Skeletal muscle satellite cell (primary cell): ENCODE data around the gene RSBN1.
"Not testable (repeated sequence)": the region's sequence is repeated elsewhere in the genome, so short reads cannot be mapped to it uniquely, and the experiment has no call there.

Experiments
- H3K27me3 ChIP-seq: 2 replicates; pipeline ENCODE4 v1.7.0; 2013; ENCODE audit warnings: low read length; ENCODE audit not compliant: control insufficient read depth, insufficient read depth
- H3K36me3 ChIP-seq: 2 replicates; pipeline ENCODE4 v1.7.0; 2013; ENCODE audit warnings: mild to moderate bottlenecking, control low read depth, low read length; ENCODE audit not compliant: insufficient read depth
- H3K4me1 ChIP-seq: 2 replicates; pipeline ENCODE4 v1.7.0; 2013; ENCODE audit warnings: low read length; ENCODE audit not compliant: control insufficient read depth, insufficient read depth
- H3K4me2 ChIP-seq: 2 replicates; pipeline ENCODE4 v1.7.0; 2013; ENCODE audit warnings: mild to moderate bottlenecking, low read length
- H3K4me3 ChIP-seq: 2 replicates; pipeline ENCODE4 v1.7.0; 2013; ENCODE audit warnings: low read length
- H3K9ac ChIP-seq: 2 replicates; pipeline ENCODE4 v1.7.0; 2013; ENCODE audit warnings: mild to moderate bottlenecking, low read depth, low read length, moderate library complexity
- H3K9me3 ChIP-seq: replicated peaks from 2 replicates; pipeline ENCODE4 v1.7.0; 2013; ENCODE audit warnings: mild to moderate bottlenecking, control low read depth, low read length

The RSBN1 gene

GRCh38 chr1:113753333-113753732 lies 58.9 kb downstream of the RSBN1 start:
- not testable (repeated sequence) for H3K27me3 ChIP-seq, H3K4me1 ChIP-seq

GRCh38 chr1:113751516-113751915 lies 60.8 kb downstream of the RSBN1 start:
- H3K4me2 ChIP-seq = no peak overlapping the region
- no peak overlapping the region for H3K4me3 ChIP-seq
- peaks cover 31% of the 10 kb centered on the region for H3K36me3 ChIP-seq
- no peaks in the 10 kb centered on the region for H3K9me3 ChIP-seq
- H3K4me1 ChIP-seq = peaks cover 14% of the 10 kb centered on the region
- no peak overlapping the region for H3K9ac ChIP-seq
- no peaks in the 10 kb centered on the region for H3K27me3 ChIP-seq

More at GRCh38 chr1:113753333-113753732, 58.9 kb downstream of the RSBN1 start:
- not testable (repeated sequence) for H3K4me2 ChIP-seq, H3K9me3 ChIP-seq, H3K9ac ChIP-seq, H3K4me3 ChIP-seq
- peaks cover 31% of the 10 kb centered on the region for H3K36me3 ChIP-seq

GRCh38 chr1:113751114-113751513 lies 61.2 kb downstream of the RSBN1 start:
- H3K4me1 ChIP-seq = peaks cover 14% of the 10 kb centered on the region
- H3K36me3 ChIP-seq = peaks cover 28% of the 10 kb centered on the region
- no peaks in the 10 kb centered on the region for H3K27me3 ChIP-seq
- no peak overlapping the region for H3K4me2 ChIP-seq
- H3K4me3 ChIP-seq = no peak overlapping the region
- no peak overlapping the region for H3K9ac ChIP-seq
- H3K9me3 ChIP-seq = no peaks in the 10 kb centered on the region

GRCh38 chr1:113749402-113749801 lies 62.9 kb downstream of the RSBN1 start:
- Histone ChIP-seq H3K4me3 (no peak overlapping the region), H3K36me3 (peaks cover 23% of the 10 kb centered on the region), H3K9me3 (no peaks in the 10 kb centered on the region), H3K4me1 (peaks cover 14% of the 10 kb centered on the region), H3K27me3 (no peaks in the 10 kb centered on the region), H3K4me2 (no peak overlapping the region), H3K9ac (no peak overlapping the region)

GRCh38 chr1:113747376-113747775 lies 64.9 kb downstream of the RSBN1 start:
- Histone ChIP-seq H3K9me3 (no peaks in the 10 kb centered on the region), H3K36me3 (peaks cover 10% of the 10 kb centered on the region), H3K4me2 (peak overlapping the region; percentile 43), H3K4me1 (peaks cover 14% of the 10 kb centered on the region), H3K27me3 (no peaks in the 10 kb centered on the region), H3K9ac (peak overlapping the region; percentile 23), H3K4me3 (no peak overlapping the region)

- Histone ChIP-seq H3K27me3 (no peaks in the 10 kb centered on the region), H3K4me3 (no peak overlapping the region), H3K36me3 (peaks cover 8% of the 10 kb centered on the region), H3K4me2 (no peak overlapping the region), H3K9me3 (no peaks in the 10 kb centered on the region), H3K4me1 (peaks cover 14% of the 10 kb centered on the region), H3K9ac (no peak overlapping the region)
Observed at GRCh38 chr1:113745425-113745824, 66.9 kb downstream of the RSBN1 start.

- Histone ChIP-seq H3K4me2 (no peak overlapping the region), H3K4me3 (no peak overlapping the region), H3K9me3 (no peaks in the 10 kb centered on the region), H3K9ac (no peak overlapping the region), H3K27me3 (no peaks in the 10 kb centered on the region), H3K4me1 (peaks cover 14% of the 10 kb centered on the region), H3K36me3 (peaks cover 9% of the 10 kb centered on the region)
Observed at GRCh38 chr1:113744114-113744513, 68.2 kb downstream of the RSBN1 start.

- no peak overlapping the region for H3K4me2 ChIP-seq
- no peak overlapping the region for H3K9ac ChIP-seq
- H3K4me1 ChIP-seq = peaks cover 8% of the 10 kb centered on the region
- H3K9me3 ChIP-seq = no peaks in the 10 kb centered on the region
- peaks cover 15% of the 10 kb centered on the region for H3K36me3 ChIP-seq
- H3K4me3 ChIP-seq = no peak overlapping the region
- H3K27me3 ChIP-seq = no peaks in the 10 kb centered on the region
Observed at GRCh38 chr1:113742515-113742914, 69.8 kb downstream of the RSBN1 start.

- Histone ChIP-seq H3K4me3 (no peak overlapping the region), H3K27me3 (no peaks in the 10 kb centered on the region), H3K9me3 (no peaks in the 10 kb centered on the region), H3K36me3 (peaks cover 30% of the 10 kb centered on the region), H3K9ac (no peak overlapping the region), H3K4me2 (no peak overlapping the region), H3K4me1 (no peaks in the 10 kb centered on the region)
Observed at GRCh38 chr1:113734357-113735055, 77.8 kb downstream of the RSBN1 start.

GRCh38 chr1:113732802-113733201 lies 79.5 kb downstream of the RSBN1 start:
- Histone ChIP-seq H3K9me3 (no peaks in the 10 kb centered on the region), H3K9ac (no peak overlapping the region), H3K27me3 (no peaks in the 10 kb centered on the region), H3K36me3 (peaks cover 29% of the 10 kb centered on the region), H3K4me3 (no peak overlapping the region), H3K4me1 (no peaks in the 10 kb centered on the region), H3K4me2 (no peak overlapping the region)

- no peaks in the 10 kb centered on the region for H3K4me1 ChIP-seq
- H3K36me3 ChIP-seq = peaks cover 23% of the 10 kb centered on the region
- no peaks in the 10 kb centered on the region for H3K9me3 ChIP-seq
- H3K9ac ChIP-seq = no peak overlapping the region
- no peak overlapping the region for H3K4me2 ChIP-seq
- no peaks in the 10 kb centered on the region for H3K27me3 ChIP-seq
- no peak overlapping the region for H3K4me3 ChIP-seq
Observed at GRCh38 chr1:113721010-113721409, 91.3 kb downstream of the RSBN1 start.

GRCh38 chr1:113718621-113719020 lies 93.7 kb downstream of the RSBN1 start:
- H3K9me3 ChIP-seq, H3K4me2 ChIP-seq, H3K4me3 ChIP-seq, H3K27me3 ChIP-seq, H3K9ac ChIP-seq, H3K4me1 ChIP-seq: not testable (repeated sequence)
- H3K36me3 ChIP-seq = peaks cover 29% of the 10 kb centered on the region
